ENCODE results near the gene YDJC. TPM values are rescaled to one million over a fixed set of nuclear protein-coding genes. Genes with fewer than 3 reads are reported as not detected.
"Not testable (repeated sequence)": the region's sequence is repeated elsewhere in the genome, so short reads cannot be mapped to it uniquely, and the experiment has no call there.

YDJC gene
- total RNA-seq, 1 experiment from 2014 or later, result 57.9 TPM

GRCh38 chr22:21650280-21650679 lies 20.5 kb upstream of the YDJC start:
- peak overlapping the region; percentile 98 for H3K4me3 Mint-ChIP-seq (ENCODE audit: low read depth, unreplicated experiment)
- peaks cover 24% of the 10 kb centered on the region for H3K4me1 Mint-ChIP-seq (ENCODE audit: low read depth, unreplicated experiment)
- no TSS peak for BruUV-seq (replicated peaks)
- intact Hi-C loops (cut with micrococcal nuclease; ENCODE audit: unreplicated experiment), result no loop called here
- no peaks in the 10 kb centered on the region for H3K9me3 Mint-ChIP-seq (ENCODE audit: low read depth, unreplicated experiment)
- no peak for TF ChIP-seq CTCF (IDR thresholded peaks at IDR 0.05; ENCODE audit: unreplicated experiment)
- no peak for DNase-seq
- CTCF ChIA-PET, result no interaction called here
- no peaks in the 10 kb centered on the region for H3K27me3 Mint-ChIP-seq (ENCODE audit: unreplicated experiment)
- H3K36me3 Mint-ChIP-seq (ENCODE audit: insufficient read depth, unreplicated experiment), result peaks cover 83% of the 10 kb centered on the region
- H3K27ac Mint-ChIP-seq (ENCODE audit: unreplicated experiment), result peak overlapping the region; percentile 91

- BruUV-seq (replicated peaks), result no TSS peak
- peaks cover 96% of the 10 kb centered on the region for H3K36me3 Mint-ChIP-seq (ENCODE audit: insufficient read depth, unreplicated experiment)
- TF ChIP-seq CTCF (IDR thresholded peaks at IDR 0.05; ENCODE audit: unreplicated experiment), result peak; percentile 69
- DNase-seq, result peak; percentile 77
- CTCF ChIA-PET, result interaction anchor here (0.6 to 2.6 kb wide), 7 partner anchors 11 to 78 kb away, joined by 3 to 11 read pairs (median 3); partner anchors contain the start of gene PPIL2
- H3K4me3 Mint-ChIP-seq (ENCODE audit: low read depth, unreplicated experiment), result peak overlapping the region; percentile 22
- intact Hi-C loops (cut with micrococcal nuclease; ENCODE audit: unreplicated experiment), result no loop called here
- no peaks in the 10 kb centered on the region for H3K9me3 Mint-ChIP-seq (ENCODE audit: low read depth, unreplicated experiment)
- H3K4me1 Mint-ChIP-seq (ENCODE audit: low read depth, unreplicated experiment), result peaks cover 36% of the 10 kb centered on the region
- no peaks in the 10 kb centered on the region for H3K27me3 Mint-ChIP-seq (ENCODE audit: unreplicated experiment)
- H3K27ac Mint-ChIP-seq (ENCODE audit: unreplicated experiment), result peak overlapping the region; percentile 18
Observed at GRCh38 chr22:21646608-21647590, 17.1 kb upstream of the YDJC start.

GRCh38 chr22:21645513-21645912 lies 15.7 kb upstream of the YDJC start:
- CTCF ChIA-PET, result interaction anchor here (2.6 kb wide), 1 partner anchor 16 kb away, joined by 11 read pairs; no protein-coding TSS in a partner anchor
- DNase-seq; intact Hi-C loops (cut with micrococcal nuclease; ENCODE audit: unreplicated experiment); H3K9me3 Mint-ChIP-seq (ENCODE audit: low read depth, unreplicated experiment); H3K4me3 Mint-ChIP-seq (ENCODE audit: low read depth, unreplicated experiment); H3K27ac Mint-ChIP-seq (ENCODE audit: unreplicated experiment); H3K27me3 Mint-ChIP-seq (ENCODE audit: unreplicated experiment); BruUV-seq (replicated peaks): not testable (repeated sequence)
- peaks cover 96% of the 10 kb centered on the region for H3K36me3 Mint-ChIP-seq (ENCODE audit: insufficient read depth, unreplicated experiment)
- H3K4me1 Mint-ChIP-seq (ENCODE audit: low read depth, unreplicated experiment), result peaks cover 36% of the 10 kb centered on the region

- no peaks in the 10 kb centered on the region for H3K9me3 Mint-ChIP-seq (ENCODE audit: low read depth, unreplicated experiment)
- peak overlapping the region; percentile 94 for H3K4me3 Mint-ChIP-seq (ENCODE audit: low read depth, unreplicated experiment)
- CTCF ChIA-PET, result interaction anchor here (0.7 to 3.0 kb wide), 5 partner anchors 8 to 186 kb away, joined by 3 to 42 read pairs (median 3); partner anchors contain the start of gene YDJC
- H3K27ac Mint-ChIP-seq (ENCODE audit: unreplicated experiment), result peak overlapping the region; percentile 98
- peaks cover 34% of the 10 kb centered on the region for H3K4me1 Mint-ChIP-seq (ENCODE audit: low read depth, unreplicated experiment)
- TF ChIP-seq CTCF (IDR thresholded peaks at IDR 0.05; ENCODE audit: unreplicated experiment), result no peak
- peaks cover 81% of the 10 kb centered on the region for H3K36me3 Mint-ChIP-seq (ENCODE audit: insufficient read depth, unreplicated experiment)
- intact Hi-C loops (cut with micrococcal nuclease; ENCODE audit: unreplicated experiment), result no loop called here
- no peak for DNase-seq
- H3K27me3 Mint-ChIP-seq (ENCODE audit: unreplicated experiment), result no peaks in the 10 kb centered on the region
- no TSS peak for BruUV-seq (replicated peaks)
Observed at GRCh38 chr22:21643533-21644357, 13.9 kb upstream of the YDJC start.

Data from Calu3 (cell line).